Body of pancreas (tissue), 4 donors: Measurements from ENCODE around the gene TUBA1C. TPM values are rescaled to one million over a fixed set of nuclear protein-coding genes. Genes with fewer than 3 reads are reported as not detected.
A peak's percentile ranks its signal among the peaks of the same experiment; 100 is the strongest.

ENCODE experiments used
- ATAC-seq: fragments of 150-250 bp; one replicate; pipeline ENCODE4 v1.9.1; 2016
- DNase-seq, 4 donors: peaks; one replicate each; pipeline ENCODE4 v3.0.0-alpha.2; 2019
- H3K27ac ChIP-seq, 4 donors: fragments of 200-600 bp; sonication (generic); 1 replicate in 3 of 4; 2 replicates in 1 of 4; pipeline versions ENCODE4 v1.5.1 to v1.6.1; 2016 to 2019; ENCODE audit warnings: mild to moderate bottlenecking in 1 of 4, mixed read lengths in 1 of 4, moderate library complexity in 1 of 4
- H3K27me3 ChIP-seq, 2 donors: fragments of 200-600 bp; sonication (generic); one replicate each; pipeline ENCODE4 v1.6.0; 2016; ENCODE audit warnings: mild to moderate bottlenecking in 1 of 2
- H3K36me3 ChIP-seq, 2 donors: fragments of 200-600 bp; sonication (generic); replicated peaks in 1 of 2; 2 replicates each; pipeline ENCODE4 v1.5.1; 2016; ENCODE audit warnings: low read depth in 2 of 2; ENCODE audit not compliant: insufficient read depth in 1 of 2
- H3K4me1 ChIP-seq: fragments of 200-600 bp; sonication (generic); one replicate; pipeline ENCODE4 v1.6.0; 2016
- H3K4me3 ChIP-seq, 2 donors: fragments of 200-600 bp; sonication (generic); 1 replicate in 1 of 2; 2 replicates in 1 of 2; pipeline ENCODE4 v1.5.1; 2016 to 2019
- H3K9me3 ChIP-seq, 3 donors: fragments of 200-600 bp; sonication (generic); 1 replicate in 2 of 3; 2 replicates in 1 of 3; pipeline ENCODE4 v1.5.1; 2016
- POLR2A ChIP-seq, 3 donors: fragments of 450-650 bp; IDR thresholded peaks; one replicate each; pipeline ENCODE4 v1.6.1; 2016; ENCODE audit warnings: antibody characterized with exemption in 3 of 3, mild to moderate bottlenecking in 2 of 3
- WGBS, 2 donors: methylation state at CpG; one replicate each; pipeline ENCODE4 v1.1.5; 2017; 5-methylcytosine and 5-hydroxymethylcytosine counted together
- intact Hi-C: fragments of 100-400 bp; cut with DNase I; formaldehyde crosslinking; loops from one replicate; pipeline ENCODE4 v1.15.1; 2023
- total RNA-seq, 2 donors: library from RNA; depleted of rRNA; stranded (reverse); fragments of >200 nt; gene quantifications; one replicate each; pipeline ENCODE4 v1.1.0, GENCODE V29; 2016
- TF ChIP-seq, protein P1 (sequence below), 7 experiments: fragments of 450-650 bp in 4 of 7; fragments of 200-600 bp in 3 of 7; sonication (generic) in 3 of 7; IDR thresholded peaks; one replicate each; pipeline ENCODE4 v1.5.1; 2016 to 2019; ENCODE audit warnings: antibody characterized with exemption in 7 of 7

Gene TUBA1C
- total RNA-seq, 2 donors from 2014 or later = 32.6 to 39.2 TPM

DNA sequence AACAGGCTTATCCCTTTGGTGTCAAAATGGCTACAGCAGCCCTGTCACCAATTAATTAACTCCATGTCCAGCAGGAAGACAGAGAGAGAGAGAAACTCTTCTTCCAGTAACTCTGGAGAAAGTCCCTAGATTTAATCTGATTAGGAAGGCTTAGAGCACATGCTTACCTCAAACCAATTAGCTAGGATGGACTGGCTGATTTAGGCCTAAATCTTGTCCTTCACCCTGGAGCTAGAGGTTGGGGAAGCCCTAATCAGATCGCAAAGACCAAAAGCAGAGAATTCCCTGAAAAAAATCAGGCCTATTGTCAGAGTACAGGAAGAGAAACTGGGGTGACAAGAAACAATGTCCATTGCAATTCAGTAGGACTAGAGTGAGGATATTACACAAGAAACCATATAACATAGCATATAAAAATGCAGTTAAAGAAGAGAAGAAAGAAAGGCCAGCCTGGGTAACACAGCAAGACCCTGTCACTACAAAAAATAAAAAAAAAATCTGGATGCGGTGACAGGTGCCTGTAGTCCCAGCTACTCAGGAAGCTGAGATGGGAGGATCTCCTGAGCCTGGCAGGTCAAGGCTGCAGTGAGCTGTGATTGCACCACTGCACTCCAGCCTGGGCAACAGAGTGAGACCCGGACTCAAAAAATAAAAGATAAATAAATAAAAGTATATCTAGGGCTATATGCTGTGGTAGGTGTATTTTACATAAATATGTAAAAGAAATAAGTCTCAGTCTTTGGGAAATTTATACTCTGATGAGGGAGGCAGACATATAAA lies 41.1 kb upstream of the TUBA1C start:
- Histone ChIP-seq H3K4me1 (no peaks in the 10 kb centered on the region), H3K27me3 (no peaks in the 10 kb centered on the region), H3K4me3 (no peak overlapping the region), H3K9me3 (no peaks in the 10 kb centered on the region), H3K36me3 (no peaks in the 10 kb centered on the region), H3K27ac (peak overlapping the region in 1 of 4 donors; percentile 78)
- ATAC-seq = no peak
- intact Hi-C loops = no loop called here
- DNase-seq = no peak
- 69 to 72% methylated on average over 3 of the region's 3 CpGs for WGBS, 2 donors
- no peak for TF ChIP-seq POLR2A (IDR thresholded peaks at IDR 0.05)
- TF ChIP-seq, protein P1, sequence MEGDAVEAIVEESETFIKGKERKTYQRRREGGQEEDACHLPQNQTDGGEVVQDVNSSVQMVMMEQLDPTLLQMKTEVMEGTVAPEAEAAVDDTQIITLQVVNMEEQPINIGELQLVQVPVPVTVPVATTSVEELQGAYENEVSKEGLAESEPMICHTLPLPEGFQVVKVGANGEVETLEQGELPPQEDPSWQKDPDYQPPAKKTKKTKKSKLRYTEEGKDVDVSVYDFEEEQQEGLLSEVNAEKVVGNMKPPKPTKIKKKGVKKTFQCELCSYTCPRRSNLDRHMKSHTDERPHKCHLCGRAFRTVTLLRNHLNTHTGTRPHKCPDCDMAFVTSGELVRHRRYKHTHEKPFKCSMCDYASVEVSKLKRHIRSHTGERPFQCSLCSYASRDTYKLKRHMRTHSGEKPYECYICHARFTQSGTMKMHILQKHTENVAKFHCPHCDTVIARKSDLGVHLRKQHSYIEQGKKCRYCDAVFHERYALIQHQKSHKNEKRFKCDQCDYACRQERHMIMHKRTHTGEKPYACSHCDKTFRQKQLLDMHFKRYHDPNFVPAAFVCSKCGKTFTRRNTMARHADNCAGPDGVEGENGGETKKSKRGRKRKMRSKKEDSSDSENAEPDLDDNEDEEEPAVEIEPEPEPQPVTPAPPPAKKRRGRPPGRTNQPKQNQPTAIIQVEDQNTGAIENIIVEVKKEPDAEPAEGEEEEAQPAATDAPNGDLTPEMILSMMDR (IDR thresholded peaks at IDR 0.05) = no peak

DNA sequence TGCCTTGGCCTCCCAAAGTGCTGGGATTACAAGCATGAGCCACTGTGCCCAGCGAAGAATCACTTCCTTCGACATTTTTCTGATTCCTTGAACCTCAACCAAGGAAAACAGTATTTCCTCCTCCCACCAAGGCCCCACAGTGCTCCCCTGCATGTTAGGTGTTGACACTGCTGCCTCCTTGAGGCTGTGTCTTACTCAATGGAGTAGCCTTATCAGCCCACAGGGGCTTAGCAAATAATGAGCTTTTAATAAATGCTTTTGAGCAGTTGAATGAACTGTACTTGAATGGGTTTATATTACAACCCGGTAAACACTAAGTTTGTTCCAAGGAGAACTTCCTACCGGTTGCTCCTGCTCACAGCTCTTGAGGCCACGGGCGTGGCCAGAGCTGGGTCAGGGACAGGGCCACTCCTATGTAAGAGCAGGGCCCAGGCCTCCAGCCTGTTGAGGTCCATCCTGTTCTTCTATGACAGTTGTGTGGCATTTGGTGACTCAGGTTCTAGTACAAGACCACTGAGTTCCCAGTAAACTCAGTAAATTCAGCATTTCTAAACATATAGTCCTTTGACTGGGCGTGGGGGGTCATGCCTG lies 39.2 kb upstream of the TUBA1C start:
- no peaks in the 10 kb centered on the region for H3K9me3 ChIP-seq
- H3K36me3 ChIP-seq = no peaks in the 10 kb centered on the region
- DNase-seq (no peak), ATAC-seq (no peak)
- H3K4me3 ChIP-seq = no peak overlapping the region
- intact Hi-C loops = no loop called here
- 65 to 76% methylated on average over 7 of the region's 7 CpGs for WGBS, 2 donors
- TF ChIP-seq POLR2A (IDR thresholded peaks at IDR 0.05) = no peak
- TF ChIP-seq, protein P1 (IDR thresholded peaks at IDR 0.05) = no peak
- H3K4me1 ChIP-seq = no peaks in the 10 kb centered on the region
- no peak overlapping the region for H3K27ac ChIP-seq
- no peaks in the 10 kb centered on the region for H3K27me3 ChIP-seq

DNA sequence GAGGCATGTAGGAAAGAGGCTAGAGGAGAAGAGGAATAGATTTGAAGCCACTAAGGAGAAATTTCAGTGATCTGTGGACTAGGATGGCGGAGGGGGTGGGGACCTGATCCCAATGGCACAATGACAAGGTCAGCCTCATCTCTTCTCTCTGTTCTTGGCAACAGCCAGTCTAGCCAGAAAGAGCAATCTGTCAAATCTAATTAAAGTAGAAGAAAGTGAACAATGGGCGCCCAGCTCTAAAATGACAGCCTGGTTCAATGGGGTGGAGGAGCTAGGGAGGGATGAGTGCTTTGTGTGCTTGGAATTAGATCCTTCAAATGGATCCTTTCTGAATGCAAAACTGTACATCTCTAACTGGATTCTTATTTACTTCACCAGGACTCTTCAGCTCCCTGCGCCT lies 37.2 kb upstream of the TUBA1C start:
- Histone ChIP-seq H3K4me1 (peaks cover 2% of the 10 kb centered on the region), H3K36me3 (no peaks in the 10 kb centered on the region), H3K27ac (no peak overlapping the region), H3K4me3 (no peak overlapping the region), H3K27me3 (no peaks in the 10 kb centered on the region), H3K9me3 (no peaks in the 10 kb centered on the region)
- TF ChIP-seq, protein P1 (IDR thresholded peaks at IDR 0.05) = no peak
- no peak for TF ChIP-seq POLR2A (IDR thresholded peaks at IDR 0.05)
- intact Hi-C loops = no loop called here
- ATAC-seq = no peak
- WGBS, 2 donors = 85% methylated on average over 3 of the region's 3 CpGs
- no peak for DNase-seq

DNA sequence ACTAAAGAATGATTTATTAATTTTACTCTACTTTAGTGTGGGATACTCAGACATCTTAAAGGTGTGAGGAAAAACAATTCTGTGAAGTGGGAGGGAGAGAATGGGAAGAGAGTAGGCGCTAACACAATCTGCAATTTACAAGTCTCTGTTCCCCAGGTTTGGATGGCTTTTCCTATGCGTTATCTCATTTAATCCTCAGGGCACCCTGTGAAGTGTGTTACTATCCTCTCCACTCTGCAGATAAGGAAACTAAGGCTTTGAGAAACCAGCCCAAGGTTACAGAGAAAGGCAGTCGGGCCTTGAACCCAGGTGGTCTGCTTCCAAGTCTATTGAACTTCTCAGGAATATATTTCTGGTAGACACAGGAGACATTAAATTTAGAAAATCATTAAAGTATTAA lies 36.2 kb upstream of the TUBA1C start:
- no peak for TF ChIP-seq POLR2A (IDR thresholded peaks at IDR 0.05)
- TF ChIP-seq, protein P1 (IDR thresholded peaks at IDR 0.05) = no peak
- 67 to 75% methylated on average over 3 of the region's 3 CpGs for WGBS, 2 donors
- no peak for ATAC-seq

More for the DNA sequence above, 36.2 kb upstream of the TUBA1C start:
- no peaks in the 10 kb centered on the region for H3K9me3 ChIP-seq
- no peak overlapping the region for H3K4me3 ChIP-seq
- no peaks in the 10 kb centered on the region for H3K36me3 ChIP-seq
- intact Hi-C loops = no loop called here
- DNase-seq = no peak
- H3K27me3 ChIP-seq = no peaks in the 10 kb centered on the region
- peaks cover 11% of the 10 kb centered on the region for H3K4me1 ChIP-seq
- H3K27ac ChIP-seq = no peak overlapping the region
